ENCODE results near the gene METRNL. TPM values are rescaled to one million over a fixed set of nuclear protein-coding genes. Genes with fewer than 3 reads are reported as not detected.

The METRNL gene
- total RNA-seq, 1 experiment from 2014 or later: 33.8 TPM

- Mint-ChIP-seq H3K4me1 (ENCODE audit: low read depth, unreplicated experiment) (peaks cover 10% of the 10 kb centered on the region), H3K27ac (ENCODE audit: unreplicated experiment) (no peak overlapping the region), H3K27me3 (ENCODE audit: insufficient read depth, unreplicated experiment) (peaks cover 10% of the 10 kb centered on the region), H3K9me3 (ENCODE audit: unreplicated experiment) (peaks cover 10% of the 10 kb centered on the region), H3K4me3 (ENCODE audit: unreplicated experiment) (no peak overlapping the region), H3K36me3 (ENCODE audit: insufficient read depth, unreplicated experiment) (no peaks in the 10 kb centered on the region)
- Histone ChIP-seq H3K4me3 (ENCODE audit: low read depth, low read length) (no peak overlapping the region), H3K27me3 (replicated peaks; ENCODE audit: control insufficient read depth, insufficient read depth, low read length) (no peaks in the 10 kb centered on the region; the same call in 1 of the 2 replicates), H3K36me3 (ENCODE audit: control insufficient read depth, insufficient read depth, low read length) (no peaks in the 10 kb centered on the region), H3K9me3 (no peaks in the 10 kb centered on the region), H3K4me1 (no peaks in the 10 kb centered on the region)
- BruUV-seq (replicated peaks): no TSS peak
- intact Hi-C loops (cut with micrococcal nuclease; ENCODE audit: unreplicated experiment): no loop called here
- TF ChIP-seq, protein P1, sequence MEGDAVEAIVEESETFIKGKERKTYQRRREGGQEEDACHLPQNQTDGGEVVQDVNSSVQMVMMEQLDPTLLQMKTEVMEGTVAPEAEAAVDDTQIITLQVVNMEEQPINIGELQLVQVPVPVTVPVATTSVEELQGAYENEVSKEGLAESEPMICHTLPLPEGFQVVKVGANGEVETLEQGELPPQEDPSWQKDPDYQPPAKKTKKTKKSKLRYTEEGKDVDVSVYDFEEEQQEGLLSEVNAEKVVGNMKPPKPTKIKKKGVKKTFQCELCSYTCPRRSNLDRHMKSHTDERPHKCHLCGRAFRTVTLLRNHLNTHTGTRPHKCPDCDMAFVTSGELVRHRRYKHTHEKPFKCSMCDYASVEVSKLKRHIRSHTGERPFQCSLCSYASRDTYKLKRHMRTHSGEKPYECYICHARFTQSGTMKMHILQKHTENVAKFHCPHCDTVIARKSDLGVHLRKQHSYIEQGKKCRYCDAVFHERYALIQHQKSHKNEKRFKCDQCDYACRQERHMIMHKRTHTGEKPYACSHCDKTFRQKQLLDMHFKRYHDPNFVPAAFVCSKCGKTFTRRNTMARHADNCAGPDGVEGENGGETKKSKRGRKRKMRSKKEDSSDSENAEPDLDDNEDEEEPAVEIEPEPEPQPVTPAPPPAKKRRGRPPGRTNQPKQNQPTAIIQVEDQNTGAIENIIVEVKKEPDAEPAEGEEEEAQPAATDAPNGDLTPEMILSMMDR (IDR thresholded peaks at IDR 0.05; ENCODE audit: insufficient read depth in 1 of 2, low read depth in 1 of 2, low read length in 1 of 2, severe bottlenecking in 1 of 2, unreplicated experiment in 1 of 2): no peak
- no peak for DNase-seq
- ChIA-PET CTCF (no interaction called here), POLR2A (no interaction called here)
These were observed 37.6 kb downstream of the METRNL start for GRCh38 chr17:83116783-83117555.

DNA sequence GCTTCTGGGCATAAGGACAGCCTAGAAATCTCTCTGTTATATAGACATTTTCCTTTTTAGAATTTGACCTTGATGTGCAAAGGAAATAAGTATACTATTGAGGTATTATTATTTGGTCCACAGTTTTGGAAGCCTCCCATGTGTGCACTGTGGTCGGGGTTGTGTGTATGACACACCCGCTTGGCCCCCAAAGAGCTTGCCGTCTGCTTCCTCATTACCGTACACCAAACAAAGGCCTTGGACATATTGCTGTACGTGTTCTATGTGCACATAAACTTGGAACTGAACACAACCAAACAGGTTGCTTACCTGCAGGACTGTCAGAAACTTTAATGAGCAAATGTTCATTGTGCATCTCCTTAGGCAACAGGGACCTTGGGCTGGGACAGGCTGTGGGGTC, 38.2 kb downstream of the METRNL start:
- intact Hi-C loops (cut with micrococcal nuclease; ENCODE audit: unreplicated experiment): no loop called here
- H3K4me1 Mint-ChIP-seq (ENCODE audit: low read depth, unreplicated experiment): peaks cover 10% of the 10 kb centered on the region
- H3K27me3 ChIP-seq (replicated peaks; ENCODE audit: control insufficient read depth, insufficient read depth, low read length): no peaks in the 10 kb centered on the region; the same call in 1 of the 2 replicates
- BruUV-seq (replicated peaks): no TSS peak
- TF ChIP-seq, protein P1 (IDR thresholded peaks at IDR 0.05; ENCODE audit: insufficient read depth in 1 of 2, low read depth in 1 of 2, low read length in 1 of 2, severe bottlenecking in 1 of 2, unreplicated experiment in 1 of 2): no peak
- ChIA-PET CTCF (no interaction called here), POLR2A (no interaction called here)
- no peak for DNase-seq
- H3K9me3 ChIP-seq: no peaks in the 10 kb centered on the region
- no peak overlapping the region for H3K4me3 Mint-ChIP-seq (ENCODE audit: unreplicated experiment)
- peaks cover 13% of the 10 kb centered on the region for H3K27me3 Mint-ChIP-seq (ENCODE audit: insufficient read depth, unreplicated experiment)
- peaks cover 2% of the 10 kb centered on the region for H3K36me3 Mint-ChIP-seq (ENCODE audit: insufficient read depth, unreplicated experiment)
- H3K9me3 Mint-ChIP-seq (ENCODE audit: unreplicated experiment): peaks cover 10% of the 10 kb centered on the region
- no peaks in the 10 kb centered on the region for H3K36me3 ChIP-seq (ENCODE audit: control insufficient read depth, insufficient read depth, low read length)
- no peaks in the 10 kb centered on the region for H3K4me1 ChIP-seq
- no peak overlapping the region for H3K27ac Mint-ChIP-seq (ENCODE audit: unreplicated experiment)
- no peak overlapping the region for H3K4me3 ChIP-seq (ENCODE audit: low read depth, low read length)

DNA sequence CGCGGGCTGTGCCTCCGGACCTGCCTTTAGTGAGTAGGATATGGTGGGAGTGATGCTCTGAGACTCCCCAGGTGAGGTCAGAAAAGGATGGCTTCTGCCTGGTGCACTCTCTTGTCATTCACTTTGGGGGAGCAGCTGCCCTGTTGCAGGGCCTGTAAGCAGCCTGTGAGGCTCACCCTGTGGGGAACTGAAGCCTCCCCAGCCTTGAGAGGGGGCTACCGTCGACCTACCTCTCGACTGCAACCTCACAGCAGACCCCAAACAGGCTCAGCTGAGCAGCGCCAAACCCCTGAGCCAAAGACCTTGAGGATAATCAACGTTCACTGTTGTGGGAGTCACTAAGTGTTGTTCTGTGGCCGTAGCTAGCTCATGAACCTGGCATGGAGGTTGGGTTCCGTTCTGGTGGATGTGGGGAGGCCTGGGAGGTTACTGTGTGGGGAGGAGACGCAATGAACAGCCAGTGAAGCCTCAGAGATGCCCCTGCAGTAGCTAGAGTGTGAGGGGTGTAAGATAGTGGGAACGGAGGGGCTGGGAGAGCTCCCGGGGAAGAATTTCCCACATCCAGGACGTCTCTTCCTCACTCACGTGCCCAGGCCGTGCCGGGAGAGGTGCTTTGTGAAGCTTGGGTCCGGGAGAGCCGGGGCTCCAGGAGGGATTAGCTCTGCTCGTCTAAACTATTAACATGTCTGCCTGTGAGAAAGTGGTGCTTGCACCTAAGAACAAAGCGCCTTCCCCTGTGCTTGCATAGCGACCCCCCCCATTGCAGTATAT, 38.8 kb downstream of the METRNL start:
- Mint-ChIP-seq H3K4me3 (ENCODE audit: unreplicated experiment) (no peak overlapping the region), H3K27me3 (ENCODE audit: insufficient read depth, unreplicated experiment) (peaks cover 13% of the 10 kb centered on the region), H3K36me3 (ENCODE audit: insufficient read depth, unreplicated experiment) (peaks cover 7% of the 10 kb centered on the region), H3K4me1 (ENCODE audit: low read depth, unreplicated experiment) (peaks cover 10% of the 10 kb centered on the region), H3K27ac (ENCODE audit: unreplicated experiment) (no peak overlapping the region), H3K9me3 (ENCODE audit: unreplicated experiment) (peaks cover 10% of the 10 kb centered on the region)
- H3K4me3 ChIP-seq (ENCODE audit: low read depth, low read length): no peak overlapping the region
- DNase-seq: no peak
- no peaks in the 10 kb centered on the region for H3K4me1 ChIP-seq
- no peaks in the 10 kb centered on the region for H3K9me3 ChIP-seq
- H3K36me3 ChIP-seq (ENCODE audit: control insufficient read depth, insufficient read depth, low read length): no peaks in the 10 kb centered on the region
- ChIA-PET POLR2A (interaction anchor here (0.6 kb wide), 1 partner anchor 29 kb away, joined by 3 read pairs; no protein-coding TSS in a partner anchor), CTCF (no interaction called here)
- BruUV-seq (replicated peaks): no TSS peak
- TF ChIP-seq, protein P1 (IDR thresholded peaks at IDR 0.05; ENCODE audit: insufficient read depth in 1 of 2, low read depth in 1 of 2, low read length in 1 of 2, severe bottlenecking in 1 of 2, unreplicated experiment in 1 of 2): no peak
- intact Hi-C loops (cut with micrococcal nuclease; ENCODE audit: unreplicated experiment): no loop called here
- no peaks in the 10 kb centered on the region; the same call in 1 of the 2 replicates for H3K27me3 ChIP-seq (replicated peaks; ENCODE audit: control insufficient read depth, insufficient read depth, low read length)

Measured in Caco-2 (cell line).